GM21737 (cell line): ENCODE results near the gene SUCLG2.

ENCODE experiments used
- ATAC-seq: cut with Tn5 transposase; IDR thresholded peaks from one replicate; pipeline ENCODE4 v1.9.1; 2021; ENCODE audit warnings: mild to moderate bottlenecking, moderate library complexity; ENCODE audit not compliant: unreplicated experiment

The SUCLG2 gene

GRCh38 chr3:67335813-67336212, 318.6 kb downstream of the SUCLG2 start:
- no peak for ATAC-seq

- ATAC-seq = no peak
These were observed 319.8 kb downstream of the SUCLG2 start for GRCh38 chr3:67334588-67334987.

DNA sequence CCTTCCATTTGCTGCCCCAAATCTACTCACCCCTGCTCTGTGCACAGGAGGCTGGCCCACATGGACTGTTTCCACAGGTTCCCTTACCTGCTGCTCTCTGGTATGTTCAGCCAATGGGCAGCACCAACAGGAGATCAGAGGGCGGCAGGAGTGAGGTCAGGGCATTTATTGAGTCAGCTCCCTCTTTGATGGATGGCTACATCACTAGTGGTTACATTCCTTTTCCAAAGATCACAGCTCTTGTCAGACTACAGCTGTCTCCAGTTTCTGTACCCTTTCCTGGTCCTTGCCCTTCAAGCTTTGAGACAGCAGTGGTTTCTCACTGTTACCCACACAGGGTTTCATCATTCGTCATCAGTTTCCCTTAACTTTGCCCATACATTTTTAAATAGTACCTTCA, 325.1 kb downstream of the SUCLG2 start:
- ATAC-seq = no peak

- no peak for ATAC-seq
These were observed 326.8 kb downstream of the SUCLG2 start for GRCh38 chr3:67327582-67327981.

- ATAC-seq = no peak
These were observed 329.2 kb downstream of the SUCLG2 start for GRCh38 chr3:67325231-67325630.
